ENCODE data around the gene FBLN2. TPM values are rescaled to one million over a fixed set of nuclear protein-coding genes. Genes with fewer than 3 reads are reported as not detected.

Gene FBLN2
- total and polyA plus RNA-seq, 4 donors = 1.3 to 9.1 (median 4.3) TPM

DNA sequence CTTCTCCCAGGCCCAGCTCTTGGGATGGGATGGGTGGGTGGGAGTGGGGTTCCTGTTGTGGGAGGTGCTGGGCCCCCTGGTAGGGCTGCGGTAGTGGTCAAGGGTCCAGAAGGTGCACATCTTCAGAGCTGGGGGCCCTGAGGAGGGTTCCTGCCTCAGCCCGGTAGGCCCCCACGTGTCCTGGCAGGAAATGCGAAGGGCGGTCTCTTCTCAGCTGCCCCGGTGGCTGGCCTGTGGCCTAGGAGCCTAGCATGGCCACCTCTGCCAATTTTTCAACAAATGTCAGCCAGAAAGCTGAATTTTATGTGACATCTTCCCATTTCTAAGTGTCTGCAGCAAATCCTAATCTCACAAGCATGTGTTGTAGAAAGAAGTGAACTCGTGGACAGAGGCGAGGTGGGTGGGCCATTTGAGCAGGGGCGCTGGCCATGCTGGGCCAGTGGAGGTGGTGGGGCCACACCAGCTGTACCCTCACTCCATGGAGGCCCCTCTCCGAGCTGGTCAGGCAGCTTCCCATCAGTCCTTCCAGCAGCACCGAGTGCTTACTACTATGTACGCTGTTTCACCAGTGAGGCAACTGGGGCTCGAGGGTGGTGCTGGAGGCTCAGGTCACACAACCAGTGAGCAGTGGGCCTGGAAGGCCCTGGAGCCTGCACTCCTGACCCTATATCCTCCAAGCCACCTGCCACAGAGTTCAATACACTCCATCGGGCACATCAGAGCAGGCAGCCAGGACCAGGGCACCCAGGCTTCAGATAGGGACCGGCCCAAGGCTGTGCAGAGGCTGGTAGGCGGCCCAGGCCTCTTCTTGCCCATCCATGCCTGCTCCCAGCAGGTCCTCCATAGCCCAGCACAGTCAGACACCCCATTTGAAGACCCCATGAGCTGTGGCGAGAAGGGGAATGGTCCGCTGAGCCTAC lies 23.2 kb downstream of the FBLN2 start (continued):
- TF ChIP-seq, protein P1, sequence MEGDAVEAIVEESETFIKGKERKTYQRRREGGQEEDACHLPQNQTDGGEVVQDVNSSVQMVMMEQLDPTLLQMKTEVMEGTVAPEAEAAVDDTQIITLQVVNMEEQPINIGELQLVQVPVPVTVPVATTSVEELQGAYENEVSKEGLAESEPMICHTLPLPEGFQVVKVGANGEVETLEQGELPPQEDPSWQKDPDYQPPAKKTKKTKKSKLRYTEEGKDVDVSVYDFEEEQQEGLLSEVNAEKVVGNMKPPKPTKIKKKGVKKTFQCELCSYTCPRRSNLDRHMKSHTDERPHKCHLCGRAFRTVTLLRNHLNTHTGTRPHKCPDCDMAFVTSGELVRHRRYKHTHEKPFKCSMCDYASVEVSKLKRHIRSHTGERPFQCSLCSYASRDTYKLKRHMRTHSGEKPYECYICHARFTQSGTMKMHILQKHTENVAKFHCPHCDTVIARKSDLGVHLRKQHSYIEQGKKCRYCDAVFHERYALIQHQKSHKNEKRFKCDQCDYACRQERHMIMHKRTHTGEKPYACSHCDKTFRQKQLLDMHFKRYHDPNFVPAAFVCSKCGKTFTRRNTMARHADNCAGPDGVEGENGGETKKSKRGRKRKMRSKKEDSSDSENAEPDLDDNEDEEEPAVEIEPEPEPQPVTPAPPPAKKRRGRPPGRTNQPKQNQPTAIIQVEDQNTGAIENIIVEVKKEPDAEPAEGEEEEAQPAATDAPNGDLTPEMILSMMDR (IDR thresholded peaks at IDR 0.05; ENCODE audit: low read depth, low read length, missing input control) = no peak
- TF ChIP-seq NR2F2 (IDR thresholded peaks at IDR 0.05) (no peak), FOXA2 (IDR thresholded peaks at IDR 0.05) (no peak), SP1 (IDR thresholded peaks at IDR 0.05) (no peak), EGR1 (IDR thresholded peaks at IDR 0.05; ENCODE audit: low read depth in 2 of 2) (no peak), JUND (IDR thresholded peaks at IDR 0.05) (no peak)

DNA sequence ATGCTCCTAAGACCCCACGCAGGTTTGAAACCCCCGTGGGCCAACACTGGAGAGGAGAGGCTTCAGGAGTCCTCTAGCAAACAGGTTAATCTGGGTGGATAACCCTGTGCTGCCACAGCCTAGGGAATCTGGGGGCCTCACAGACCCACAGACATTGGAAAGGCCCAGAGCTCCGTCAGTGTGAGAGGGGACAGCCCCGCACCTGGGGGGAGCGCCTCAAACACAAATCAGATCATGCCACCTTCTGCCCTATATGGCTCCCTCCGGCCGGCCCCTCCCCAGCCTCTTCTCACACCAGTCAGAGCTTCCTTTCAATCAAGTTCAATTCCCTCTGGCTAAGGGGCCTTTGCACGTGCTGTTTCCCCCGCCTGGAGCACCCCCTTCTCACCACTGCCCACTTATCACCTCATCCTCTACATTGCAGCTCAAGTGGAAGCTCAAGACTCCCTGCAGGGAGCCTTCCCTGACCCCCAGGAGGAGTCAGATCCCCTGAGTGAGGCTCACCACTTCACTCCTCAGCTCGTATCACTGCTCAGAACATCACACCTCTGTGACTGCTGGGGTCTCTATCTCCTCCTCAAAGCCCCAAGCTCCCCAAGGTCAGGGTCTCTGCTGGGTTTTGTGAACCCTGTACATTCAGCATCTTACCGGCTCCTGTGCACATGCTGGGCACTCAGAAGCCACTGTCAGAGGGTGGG lies 24.1 kb downstream of the FBLN2 start:
- 85% methylated on average over 11 of the region's 11 CpGs for WGBS
- H3K4me3 ChIP-seq (ENCODE audit: low read depth in 1 of 3, low read length in 3 of 3) = no peak overlapping the region
- H3K36me3 ChIP-seq (ENCODE audit: control insufficient read depth in 4 of 4, insufficient read depth in 3 of 4, low read depth in 1 of 4, low read length in 3 of 4) = no peaks in the 10 kb centered on the region
- H3K4me1 ChIP-seq (ENCODE audit: control insufficient read depth in 4 of 4, insufficient read depth in 4 of 4, low read length in 3 of 4) = no peaks in the 10 kb centered on the region
- no peak overlapping the region for H3K9ac ChIP-seq (ENCODE audit: low read depth in 1 of 2, low read length in 2 of 2)
- no peaks in the 10 kb centered on the region for H3K9me3 ChIP-seq (ENCODE audit: control insufficient read depth in 4 of 4, low read length in 3 of 4)
- no peak overlapping the region for H3K27ac ChIP-seq (ENCODE audit: low read depth in 1 of 2, low read length in 2 of 2)
- DNase-seq (ENCODE audit: low spot score) = no peak
- TF ChIP-seq, protein P1 (IDR thresholded peaks at IDR 0.05; ENCODE audit: low read depth, low read length, missing input control) = no peak
- TF ChIP-seq SP1 (IDR thresholded peaks at IDR 0.05) (no peak), GABPA (IDR thresholded peaks at IDR 0.05 in 1 of 2, conservative IDR thresholded peaks at IDR 0.05 in 1 of 2) (no peak), HNF4G (IDR thresholded peaks at IDR 0.05) (no peak), ATF3 (IDR thresholded peaks at IDR 0.05) (no peak), FOXA2 (IDR thresholded peaks at IDR 0.05) (no peak), FOXA1 (IDR thresholded peaks at IDR 0.05) (no peak), RAD21 (IDR thresholded peaks at IDR 0.05) (no peak), ZBTB33 (IDR thresholded peaks at IDR 0.05) (no peak), EGR1 (IDR thresholded peaks at IDR 0.05; ENCODE audit: low read depth in 2 of 2) (no peak), REST (IDR thresholded peaks at IDR 0.05) (no peak)
- TF ChIP-seq, protein P2, sequence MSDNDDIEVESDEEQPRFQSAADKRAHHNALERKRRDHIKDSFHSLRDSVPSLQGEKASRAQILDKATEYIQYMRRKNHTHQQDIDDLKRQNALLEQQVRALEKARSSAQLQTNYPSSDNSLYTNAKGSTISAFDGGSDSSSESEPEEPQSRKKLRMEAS (IDR thresholded peaks at IDR 0.05) = no peak
- H3K27me3 ChIP-seq (ENCODE audit: control insufficient read depth in 4 of 4, insufficient read depth in 4 of 4, low read length in 3 of 4) = peaks cover 0 to 3% (median 0%) of the 10 kb centered on the region in 4 donors
